Measurements from ENCODE around the gene TDRD1. TPM values are rescaled to one million over a fixed set of nuclear protein-coding genes. Genes with fewer than 3 reads are reported as not detected.
A peak's percentile ranks its signal among the peaks of the same experiment; 100 is the strongest.

TDRD1 gene
- total RNA-seq, 1 donor from 2014 or later: 2.1 TPM

GRCh38 chr10:114188001-114188400, 8.8 kb downstream of the TDRD1 start:
- DNase-seq (ENCODE audit: low read depth) (no peak), FAIRE-seq (no peak)
- no peak for TF ChIP-seq CTCF (IDR thresholded peaks at IDR 0.05; ENCODE audit: insufficient read depth, low read length, severe bottlenecking)
- Histone ChIP-seq H3K27me3 (ENCODE audit: control insufficient read depth, insufficient read depth, low read length) (no peaks in the 10 kb centered on the region), H3K36me3 (ENCODE audit: control insufficient read depth, insufficient read depth, low read length) (no peaks in the 10 kb centered on the region), H3K4me3 (ENCODE audit: low read depth, low read length) (no peak overlapping the region)

GRCh38 chr10:114188900-114189299, 9.7 kb downstream of the TDRD1 start:
- Histone ChIP-seq H3K36me3 (ENCODE audit: control insufficient read depth, insufficient read depth, low read length) (no peaks in the 10 kb centered on the region), H3K27me3 (ENCODE audit: control insufficient read depth, insufficient read depth, low read length) (no peaks in the 10 kb centered on the region), H3K4me3 (ENCODE audit: low read depth, low read length) (no peak overlapping the region)
- FAIRE-seq (no peak), DNase-seq (ENCODE audit: low read depth) (no peak)
- no peak for TF ChIP-seq CTCF (IDR thresholded peaks at IDR 0.05; ENCODE audit: insufficient read depth, low read length, severe bottlenecking)

GRCh38 chr10:114189700-114190099, 10.5 kb downstream of the TDRD1 start:
- no peak overlapping the region for H3K4me3 ChIP-seq (ENCODE audit: low read depth, low read length)
- DNase-seq (ENCODE audit: low read depth): no peak
- FAIRE-seq: no peak
- H3K27me3 ChIP-seq (ENCODE audit: control insufficient read depth, insufficient read depth, low read length): no peaks in the 10 kb centered on the region
- H3K36me3 ChIP-seq (ENCODE audit: control insufficient read depth, insufficient read depth, low read length): no peaks in the 10 kb centered on the region
- TF ChIP-seq CTCF (IDR thresholded peaks at IDR 0.05; ENCODE audit: insufficient read depth, low read length, severe bottlenecking): no peak

GRCh38 chr10:114195079-114195478, 15.9 kb downstream of the TDRD1 start:
- TF ChIP-seq CTCF (IDR thresholded peaks at IDR 0.05; ENCODE audit: insufficient read depth, low read length, severe bottlenecking): no peak
- H3K36me3 ChIP-seq (ENCODE audit: control insufficient read depth, insufficient read depth, low read length): no peaks in the 10 kb centered on the region
- H3K27me3 ChIP-seq (ENCODE audit: control insufficient read depth, insufficient read depth, low read length): no peaks in the 10 kb centered on the region
- DNase-seq (ENCODE audit: low read depth) (peak; percentile 22), FAIRE-seq (no peak)
- H3K4me3 ChIP-seq (ENCODE audit: low read depth, low read length): no peak overlapping the region

GRCh38 chr10:114199239-114199638, 20.1 kb downstream of the TDRD1 start:
- FAIRE-seq (no peak), DNase-seq (ENCODE audit: low read depth) (no peak)
- Histone ChIP-seq H3K4me3 (ENCODE audit: low read depth, low read length) (no peak overlapping the region), H3K27me3 (ENCODE audit: control insufficient read depth, insufficient read depth, low read length) (no peaks in the 10 kb centered on the region), H3K36me3 (ENCODE audit: control insufficient read depth, insufficient read depth, low read length) (no peaks in the 10 kb centered on the region)
- TF ChIP-seq CTCF (IDR thresholded peaks at IDR 0.05; ENCODE audit: insufficient read depth, low read length, severe bottlenecking): no peak

- Histone ChIP-seq H3K27me3 (ENCODE audit: control insufficient read depth, insufficient read depth, low read length) (no peaks in the 10 kb centered on the region), H3K4me3 (ENCODE audit: low read depth, low read length) (no peak overlapping the region), H3K36me3 (ENCODE audit: control insufficient read depth, insufficient read depth, low read length) (no peaks in the 10 kb centered on the region)
- no peak for DNase-seq (ENCODE audit: low read depth)
- no peak for FAIRE-seq
- TF ChIP-seq CTCF (IDR thresholded peaks at IDR 0.05; ENCODE audit: insufficient read depth, low read length, severe bottlenecking): no peak
These were observed 23.7 kb downstream of the TDRD1 start for GRCh38 chr10:114202812-114203211.
